Ecto neural progenitor cell (in vitro differentiated cells): ENCODE results near the gene SLC34A2.

ENCODE experiments used
- DNase-seq: peaks from one replicate; pipeline ENCODE4 v3.0.0-alpha.2; 2018; ENCODE audit warnings: low spot score

Gene SLC34A2

DNA sequence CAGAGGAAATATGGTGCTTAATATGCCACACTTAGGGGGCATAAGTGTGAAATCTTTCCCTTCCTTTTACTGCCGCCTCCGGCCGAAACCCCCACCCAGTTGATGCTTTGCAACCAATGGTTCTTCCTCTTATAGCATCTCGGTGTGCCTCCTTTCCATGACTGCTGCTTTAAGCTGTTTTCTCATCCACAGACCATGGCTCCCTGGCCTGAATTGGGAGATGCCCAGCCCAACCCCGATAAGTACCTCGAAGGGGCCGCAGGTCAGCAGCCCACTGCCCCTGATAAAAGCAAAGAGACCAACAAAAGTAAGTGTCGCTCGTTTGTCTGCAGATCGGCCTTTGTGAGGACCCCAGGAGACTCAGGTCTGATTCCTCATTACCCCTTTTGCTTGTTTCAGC lies 6.7 kb downstream of the SLC34A2 start:
- no peak for DNase-seq

DNA sequence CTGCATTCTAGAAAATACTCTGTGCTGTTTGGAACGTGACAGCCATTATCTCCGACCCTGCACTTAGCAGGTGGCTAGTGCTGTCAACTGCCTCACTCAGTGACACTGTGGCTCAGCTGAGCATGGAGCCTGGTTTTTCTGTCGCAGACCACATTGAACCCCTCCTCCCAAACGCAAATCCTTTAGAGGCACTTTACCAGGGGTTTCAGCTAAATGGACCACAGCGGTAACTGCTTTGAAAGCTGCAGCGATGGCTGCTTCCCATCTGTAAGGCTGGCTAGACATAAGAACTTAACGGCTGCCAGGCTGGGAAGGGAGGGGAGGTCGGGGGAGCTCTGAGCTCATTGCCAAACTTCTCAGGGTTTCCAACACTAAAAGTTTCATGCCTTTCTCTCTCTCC lies 8.1 kb downstream of the SLC34A2 start:
- DNase-seq: no peak

DNA sequence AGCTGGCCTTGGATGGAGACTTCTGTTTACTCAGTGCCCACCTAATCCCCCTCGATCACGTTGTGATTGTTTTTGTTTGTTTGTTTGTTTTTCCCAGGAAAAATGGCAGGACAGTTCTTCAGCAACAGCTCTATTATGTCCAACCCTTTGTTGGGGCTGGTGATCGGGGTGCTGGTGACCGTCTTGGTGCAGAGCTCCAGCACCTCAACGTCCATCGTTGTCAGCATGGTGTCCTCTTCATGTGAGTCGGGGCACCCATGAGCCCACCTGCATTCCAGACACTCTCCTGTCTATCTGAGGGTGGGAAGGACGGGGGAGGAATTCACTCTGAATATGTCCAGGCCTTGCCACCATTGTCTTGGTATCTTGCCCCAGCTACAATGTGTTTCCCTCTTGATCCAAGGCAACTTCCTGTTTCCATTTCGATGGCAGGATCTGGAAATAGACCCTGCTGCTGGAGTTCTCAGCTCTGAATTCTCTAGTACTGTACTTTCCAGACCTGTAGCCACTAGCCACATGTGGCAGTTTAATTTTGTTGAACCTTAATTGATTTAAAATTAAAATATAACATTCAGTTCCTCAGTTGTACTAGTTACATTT lies 10.5 kb downstream of the SLC34A2 start:
- no peak for DNase-seq

DNA sequence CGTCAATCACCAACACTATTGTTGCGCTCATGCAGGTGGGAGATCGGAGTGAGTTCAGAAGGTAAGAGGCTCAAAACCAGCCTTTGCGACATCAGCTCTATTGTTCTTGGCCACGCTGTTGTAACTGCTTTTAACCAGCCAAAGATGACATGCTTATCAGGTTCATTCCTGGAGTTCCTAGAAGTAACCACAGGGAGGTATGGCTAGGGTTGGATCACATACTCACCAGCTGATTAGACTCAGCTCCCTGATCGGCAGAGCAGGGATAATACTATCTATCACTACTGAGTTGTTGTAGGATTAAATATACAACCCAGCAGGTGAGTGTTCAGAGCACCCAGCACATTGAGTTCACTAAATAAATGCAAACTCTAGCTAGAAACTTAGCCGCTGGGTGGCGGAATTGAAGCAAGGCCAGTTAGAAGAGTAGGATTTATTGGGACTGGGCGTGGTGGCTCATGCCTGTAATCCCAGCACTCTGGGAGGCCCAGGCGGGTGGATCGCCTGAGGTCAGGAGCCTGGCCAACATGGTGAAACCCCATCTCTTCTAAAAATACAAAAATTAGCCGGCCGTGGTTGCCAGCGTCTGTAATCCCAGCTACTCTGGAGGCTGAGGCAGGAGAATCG lies 12.4 kb downstream of the SLC34A2 start:
- DNase-seq: no peak

DNA sequence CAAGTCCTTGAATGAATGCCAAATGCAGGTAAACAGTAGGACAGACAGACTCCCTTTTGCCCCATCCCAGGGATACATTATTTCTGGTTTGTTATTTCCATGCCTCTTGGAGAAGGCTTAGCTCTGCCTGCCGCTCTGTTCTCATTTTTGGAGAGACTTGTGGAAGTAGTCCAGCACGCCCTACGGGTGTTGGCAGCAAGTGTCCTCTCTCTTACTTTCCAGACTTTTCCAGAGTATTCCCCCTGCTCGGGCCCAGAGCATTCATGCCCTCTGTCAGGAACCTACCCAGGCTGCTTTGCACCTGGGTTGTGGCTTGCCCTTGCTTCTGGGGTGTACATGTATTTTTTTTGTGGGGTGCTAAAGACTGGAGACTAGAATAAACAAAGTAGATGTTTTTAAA lies 15.3 kb downstream of the SLC34A2 start:
- DNase-seq: no peak

DNA sequence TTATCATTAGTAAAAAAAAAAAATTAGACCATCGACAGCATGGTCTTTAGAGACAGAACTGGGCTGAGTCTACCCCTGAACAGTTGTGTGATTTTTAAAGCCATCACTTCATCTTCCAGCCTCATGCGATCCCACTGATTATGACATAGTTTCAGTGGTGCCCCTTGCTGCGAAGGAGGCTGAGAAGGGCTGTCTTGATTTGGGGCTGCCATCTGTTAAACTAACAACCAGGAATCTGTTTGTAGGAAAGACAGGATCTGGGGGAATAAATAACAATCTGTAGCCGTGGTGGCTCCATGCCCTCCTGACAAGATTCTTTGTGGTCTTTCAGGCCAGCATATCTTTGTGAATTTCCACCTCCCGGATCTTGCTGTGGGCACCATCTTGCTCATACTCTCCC lies 17.1 kb downstream of the SLC34A2 start:
- no peak for DNase-seq

DNA sequence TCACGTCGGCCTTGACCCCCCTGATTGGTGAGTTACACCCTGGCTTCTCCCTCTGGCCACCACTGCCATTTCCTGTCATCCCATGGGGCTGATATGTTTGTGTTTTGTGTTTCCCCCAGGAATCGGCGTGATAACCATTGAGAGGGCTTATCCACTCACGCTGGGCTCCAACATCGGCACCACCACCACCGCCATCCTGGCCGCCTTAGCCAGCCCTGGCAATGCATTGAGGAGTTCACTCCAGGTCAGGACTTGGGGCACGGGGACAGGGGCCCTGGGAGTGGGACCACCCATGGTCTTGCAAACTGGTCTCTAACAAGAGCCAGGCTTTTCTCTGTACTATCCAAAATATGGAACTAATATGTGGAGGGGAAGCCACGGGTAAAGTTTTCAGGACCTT lies 18.7 kb downstream of the SLC34A2 start:
- DNase-seq: no peak

DNA sequence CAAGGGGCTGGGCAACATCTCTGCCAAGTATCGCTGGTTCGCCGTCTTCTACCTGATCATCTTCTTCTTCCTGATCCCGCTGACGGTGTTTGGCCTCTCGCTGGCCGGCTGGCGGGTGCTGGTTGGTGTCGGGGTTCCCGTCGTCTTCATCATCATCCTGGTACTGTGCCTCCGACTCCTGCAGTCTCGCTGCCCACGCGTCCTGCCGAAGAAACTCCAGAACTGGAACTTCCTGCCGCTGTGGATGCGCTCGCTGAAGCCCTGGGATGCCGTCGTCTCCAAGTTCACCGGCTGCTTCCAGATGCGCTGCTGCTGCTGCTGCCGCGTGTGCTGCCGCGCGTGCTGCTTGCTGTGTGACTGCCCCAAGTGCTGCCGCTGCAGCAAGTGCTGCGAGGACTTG lies 20.6 kb downstream of the SLC34A2 start:
- DNase-seq: no peak

DNA sequence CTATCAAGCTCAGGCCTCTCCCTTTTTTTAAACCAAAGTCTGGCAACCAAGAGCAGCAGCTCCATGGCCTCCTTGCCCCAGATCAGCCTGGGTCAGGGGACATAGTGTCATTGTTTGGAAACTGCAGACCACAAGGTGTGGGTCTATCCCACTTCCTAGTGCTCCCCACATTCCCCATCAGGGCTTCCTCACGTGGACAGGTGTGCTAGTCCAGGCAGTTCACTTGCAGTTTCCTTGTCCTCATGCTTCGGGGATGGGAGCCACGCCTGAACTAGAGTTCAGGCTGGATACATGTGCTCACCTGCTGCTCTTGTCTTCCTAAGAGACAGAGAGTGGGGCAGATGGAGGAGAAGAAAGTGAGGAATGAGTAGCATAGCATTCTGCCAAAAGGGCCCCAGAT lies 21.5 kb downstream of the SLC34A2 start:
- no peak for DNase-seq

DNA sequence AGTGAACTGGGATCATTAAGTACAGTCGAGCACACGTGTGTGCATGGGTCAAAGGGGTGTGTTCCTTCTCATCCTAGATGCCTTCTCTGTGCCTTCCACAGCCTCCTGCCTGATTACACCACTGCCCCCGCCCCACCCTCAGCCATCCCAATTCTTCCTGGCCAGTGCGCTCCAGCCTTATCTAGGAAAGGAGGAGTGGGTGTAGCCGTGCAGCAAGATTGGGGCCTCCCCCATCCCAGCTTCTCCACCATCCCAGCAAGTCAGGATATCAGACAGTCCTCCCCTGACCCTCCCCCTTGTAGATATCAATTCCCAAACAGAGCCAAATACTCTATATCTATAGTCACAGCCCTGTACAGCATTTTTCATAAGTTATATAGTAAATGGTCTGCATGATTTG lies 22.3 kb downstream of the SLC34A2 start:
- no peak for DNase-seq

DNA sequence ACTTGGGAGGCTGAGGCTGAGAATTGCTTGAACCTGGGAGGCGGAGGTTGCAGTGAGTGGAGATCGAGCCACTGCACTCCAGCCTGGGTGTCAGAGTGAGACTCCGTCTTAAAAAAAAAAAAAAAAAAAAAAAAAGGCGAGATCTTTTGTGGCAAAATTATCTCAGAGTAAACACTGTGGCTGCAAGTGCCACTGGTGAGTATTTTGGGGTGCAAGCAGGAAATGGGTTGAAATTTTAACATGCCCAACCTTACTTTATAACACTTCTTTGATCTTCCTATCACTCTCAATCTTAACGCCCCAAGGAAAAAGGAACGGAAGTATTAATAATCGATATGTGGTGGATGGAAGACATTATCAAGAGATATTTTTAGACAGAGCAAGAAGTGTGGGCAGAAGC lies 32.1 kb downstream of the SLC34A2 start:
- no peak for DNase-seq

DNA sequence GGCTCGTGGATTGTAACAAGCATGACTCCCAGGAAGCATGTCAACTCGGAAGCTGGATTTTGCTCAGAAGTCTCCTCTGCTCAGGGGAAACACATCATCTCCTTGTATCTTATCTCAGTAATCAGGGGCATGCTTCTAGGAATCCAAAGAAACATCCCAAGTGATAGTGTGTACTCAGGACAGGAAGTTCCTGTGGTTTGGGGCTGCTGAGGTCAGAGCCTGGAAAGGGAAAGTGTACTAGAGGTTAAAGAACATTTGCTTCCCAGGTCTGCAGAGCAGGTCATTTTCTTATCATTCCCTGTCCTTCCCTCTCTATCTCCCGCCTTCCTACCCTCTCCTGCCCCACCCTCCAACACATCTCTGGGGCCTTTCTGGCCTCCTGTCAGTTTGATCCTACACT lies 38.8 kb downstream of the SLC34A2 start:
- no peak for DNase-seq

DNA sequence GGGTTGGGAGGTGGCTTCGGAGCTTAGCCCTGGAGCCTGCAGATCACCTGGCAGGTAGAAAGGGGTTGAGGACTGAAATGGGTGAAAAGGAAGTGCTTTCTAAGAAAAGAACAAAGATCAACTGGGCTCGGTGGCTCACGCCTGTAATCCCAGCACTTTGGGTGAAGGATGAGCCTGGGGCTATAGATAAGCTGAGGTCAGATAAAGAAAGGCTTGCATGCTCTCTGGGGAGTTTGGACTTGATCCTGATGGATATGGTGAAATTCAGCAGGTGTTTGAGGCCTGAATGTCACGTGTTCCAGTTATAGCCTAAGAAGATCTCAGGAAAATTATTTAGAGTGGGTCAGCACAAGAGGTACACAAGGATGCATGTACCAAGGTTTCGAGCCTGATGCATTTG lies 40.8 kb downstream of the SLC34A2 start:
- DNase-seq: no peak

DNA sequence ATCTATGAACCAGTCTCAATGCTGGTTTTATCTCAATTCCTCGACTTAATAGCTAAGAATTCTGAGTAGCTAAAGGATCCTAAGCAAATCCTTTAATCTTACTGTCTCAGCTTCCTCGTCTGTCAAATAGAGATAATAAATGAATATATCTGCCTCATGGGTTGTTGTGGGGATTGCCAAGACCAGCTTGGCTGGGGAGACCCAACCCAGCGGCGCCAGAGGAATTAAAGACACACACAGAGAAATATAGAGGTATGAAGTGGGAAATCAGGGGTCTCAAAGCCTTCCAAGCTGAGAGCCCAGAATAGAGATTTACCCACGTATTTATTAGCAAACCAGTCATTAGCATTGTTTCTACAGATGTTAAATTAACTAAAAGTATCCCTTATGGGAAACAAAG lies 41.9 kb downstream of the SLC34A2 start:
- no peak for DNase-seq

DNA sequence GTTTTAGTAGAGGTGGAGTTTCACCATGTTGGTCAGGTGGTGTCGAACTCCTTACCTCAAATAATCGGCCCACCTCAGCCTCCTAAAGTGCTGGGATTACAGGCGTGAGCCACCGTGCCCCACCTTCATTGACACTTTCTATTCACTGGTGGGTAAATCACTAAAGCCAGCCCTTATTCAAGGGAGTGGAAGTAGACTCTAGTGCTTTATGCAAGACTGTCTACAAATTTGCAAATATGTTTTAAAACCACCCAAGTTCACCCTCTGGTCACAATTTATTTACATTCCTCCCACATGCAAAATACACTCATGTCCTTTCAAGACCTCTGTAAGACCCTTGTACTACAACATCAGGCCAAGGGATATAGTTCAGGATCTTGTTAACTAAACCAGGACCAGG lies 45.0 kb downstream of the SLC34A2 start:
- DNase-seq: no peak

DNA sequence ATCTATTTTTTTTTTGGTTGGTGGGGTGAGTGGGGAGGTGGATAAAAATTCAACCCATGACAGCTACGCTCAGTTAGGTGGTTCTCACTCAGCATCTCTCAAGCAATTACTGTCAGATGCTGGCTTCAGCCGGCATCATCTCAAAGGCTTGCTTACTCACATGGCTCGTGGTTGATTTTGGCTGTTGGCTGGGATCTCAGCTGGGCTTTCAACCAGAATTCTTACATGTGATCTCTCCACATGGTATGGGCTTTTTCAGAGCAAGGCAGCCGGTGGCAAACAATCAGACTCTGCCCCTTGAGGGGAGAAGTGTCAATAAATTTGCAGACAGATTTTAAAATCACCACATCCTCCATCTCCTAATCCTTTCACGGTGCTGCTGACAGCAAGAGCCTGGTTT lies 47.2 kb downstream of the SLC34A2 start:
- DNase-seq: no peak

DNA sequence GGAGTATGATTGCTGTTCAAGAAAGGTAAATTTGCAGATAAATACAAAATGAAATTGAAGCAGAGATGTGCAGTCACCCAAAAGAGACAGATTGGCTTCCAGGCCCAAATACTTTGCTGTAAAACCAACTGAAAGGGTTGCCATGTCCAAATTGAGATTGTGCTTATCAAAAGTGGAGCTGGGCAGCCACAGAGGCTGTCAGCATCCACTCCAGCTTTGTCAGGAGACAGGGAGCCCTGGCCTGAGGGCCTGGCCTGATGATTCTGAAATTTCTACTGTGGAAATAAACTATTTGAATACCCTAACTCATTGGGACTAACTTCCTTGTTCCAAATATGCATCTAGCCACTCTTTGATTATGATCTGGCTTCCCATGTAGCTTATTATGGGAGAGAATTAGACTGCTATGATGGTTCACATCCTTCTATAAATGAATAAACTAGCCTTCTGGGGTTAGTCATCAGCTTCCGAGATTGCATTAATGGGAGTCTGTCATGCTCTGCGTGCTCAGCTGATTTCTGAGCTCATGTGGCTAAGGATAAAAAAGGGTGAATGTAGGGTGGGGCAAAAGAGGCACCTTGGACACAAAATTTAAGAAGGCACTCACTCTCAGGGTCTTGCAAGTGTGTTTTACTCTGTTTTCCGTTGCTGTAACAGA lies 48.2 kb downstream of the SLC34A2 start:
- no peak for DNase-seq

DNA sequence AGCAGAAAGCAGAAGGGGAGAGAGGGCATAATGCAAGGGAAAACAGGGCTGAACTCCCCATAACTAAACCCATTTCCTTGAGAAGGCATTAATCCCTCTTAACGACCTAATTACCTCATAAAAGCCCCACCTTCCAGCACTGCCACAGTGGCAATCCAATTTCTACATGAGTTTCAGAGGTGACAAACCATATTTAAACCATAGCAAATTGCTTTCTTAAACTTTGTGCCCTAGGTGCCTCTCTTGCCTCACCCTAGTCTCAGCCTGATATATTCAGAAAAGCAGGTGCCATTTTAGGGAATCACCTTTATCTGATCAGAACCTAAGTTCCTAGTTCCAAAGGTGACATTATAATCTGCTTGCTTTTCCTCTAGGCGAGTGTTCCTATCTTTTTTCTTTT lies 48.9 kb downstream of the SLC34A2 start:
- no peak for DNase-seq

DNA sequence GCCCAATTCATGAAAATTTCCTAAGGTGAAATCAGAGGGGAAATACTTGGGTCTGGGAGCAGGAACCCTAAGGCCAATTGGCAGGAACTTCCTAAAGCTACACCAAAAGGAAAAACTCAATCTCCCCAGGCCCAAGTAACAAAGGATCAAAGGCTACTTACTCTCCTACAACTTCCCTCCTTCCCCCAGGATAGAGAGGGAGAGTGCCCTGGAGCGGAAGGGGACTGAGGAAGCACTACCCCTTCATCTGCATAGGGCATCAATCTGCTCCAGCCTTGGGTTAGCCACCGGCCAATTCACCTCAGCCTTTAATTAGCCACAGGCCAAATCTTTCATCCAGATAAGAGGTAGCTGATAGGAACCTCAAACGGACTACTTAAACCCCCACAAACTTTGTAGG lies 55.0 kb downstream of the SLC34A2 start:
- no peak for DNase-seq

DNA sequence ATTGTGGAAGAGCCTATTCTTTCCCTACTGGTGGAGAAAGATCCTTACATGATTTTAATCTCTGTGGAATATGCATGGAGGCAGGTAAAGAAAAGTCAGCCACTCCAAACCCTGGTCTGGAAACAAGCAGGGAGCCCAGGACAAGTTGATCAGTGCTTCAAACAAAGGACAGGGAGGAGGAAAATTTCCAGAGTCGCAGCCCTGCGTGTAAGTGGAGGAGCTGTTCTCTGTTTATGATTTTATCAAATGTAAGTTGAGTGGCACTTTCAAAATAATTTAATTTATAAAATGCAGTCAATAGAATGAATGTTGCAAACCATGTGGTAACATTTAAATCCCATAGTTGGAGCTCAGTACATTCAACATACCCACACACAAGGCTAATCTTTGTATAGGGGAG lies 57.0 kb downstream of the SLC34A2 start:
- DNase-seq: no peak

DNA sequence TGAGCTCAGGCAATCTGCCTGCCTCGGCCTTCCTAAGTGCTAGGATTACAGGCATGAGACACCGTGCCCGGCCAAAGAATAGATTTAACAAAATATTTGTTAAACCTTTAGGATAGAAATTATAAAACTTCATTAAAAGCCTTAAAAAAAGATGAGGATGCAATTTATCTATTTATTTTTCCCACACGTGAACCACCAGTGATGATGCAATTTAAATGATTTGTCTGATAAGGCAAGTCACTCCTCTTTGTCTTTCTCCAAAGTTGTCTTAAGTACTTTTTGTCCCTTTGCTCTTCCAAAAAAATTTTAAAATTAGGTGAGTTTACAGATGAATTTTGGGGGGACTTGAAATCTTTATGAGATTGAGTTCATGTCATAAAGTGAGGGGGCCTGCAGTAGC lies 58.2 kb downstream of the SLC34A2 start:
- no peak for DNase-seq

DNA sequence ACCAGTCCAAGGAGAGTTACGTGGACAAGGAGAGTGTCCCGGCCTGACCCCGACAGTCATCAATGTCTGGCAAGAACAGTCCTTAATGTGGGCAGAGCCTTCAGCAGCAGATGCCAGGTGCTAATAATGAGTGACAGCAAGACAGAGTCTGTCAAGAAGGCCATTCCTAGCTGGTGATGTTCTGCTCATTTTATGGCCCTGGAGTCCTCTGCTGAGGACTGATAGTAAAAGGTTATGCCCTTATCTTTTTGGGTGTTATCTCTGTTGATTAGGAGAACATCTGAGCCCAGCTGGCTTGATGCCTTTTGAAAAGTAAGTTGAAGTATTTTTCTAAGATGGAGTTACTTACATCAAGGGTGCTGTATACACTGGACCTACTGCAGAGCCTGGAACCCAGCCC lies 67.3 kb downstream of the SLC34A2 start:
- DNase-seq: no peak

DNA sequence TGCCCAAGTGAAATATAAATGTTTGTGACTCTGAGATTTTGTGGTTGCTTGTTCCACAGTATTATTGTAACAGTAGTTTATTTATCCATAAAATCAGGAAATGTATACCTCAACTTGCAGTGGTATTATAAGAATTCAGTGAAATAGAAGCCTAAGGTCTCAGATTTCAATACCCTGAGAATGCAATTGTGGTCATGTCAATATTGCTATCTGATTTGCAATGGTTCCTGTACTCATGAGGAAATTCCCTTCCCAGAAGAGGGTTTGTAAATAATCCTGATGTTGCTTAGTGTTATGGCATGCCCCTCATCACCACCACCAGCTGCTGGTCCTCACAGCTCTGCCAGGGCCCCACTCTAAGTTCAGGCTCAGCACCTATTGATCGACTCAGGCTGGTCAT lies 67.8 kb downstream of the SLC34A2 start:
- DNase-seq: no peak

DNA sequence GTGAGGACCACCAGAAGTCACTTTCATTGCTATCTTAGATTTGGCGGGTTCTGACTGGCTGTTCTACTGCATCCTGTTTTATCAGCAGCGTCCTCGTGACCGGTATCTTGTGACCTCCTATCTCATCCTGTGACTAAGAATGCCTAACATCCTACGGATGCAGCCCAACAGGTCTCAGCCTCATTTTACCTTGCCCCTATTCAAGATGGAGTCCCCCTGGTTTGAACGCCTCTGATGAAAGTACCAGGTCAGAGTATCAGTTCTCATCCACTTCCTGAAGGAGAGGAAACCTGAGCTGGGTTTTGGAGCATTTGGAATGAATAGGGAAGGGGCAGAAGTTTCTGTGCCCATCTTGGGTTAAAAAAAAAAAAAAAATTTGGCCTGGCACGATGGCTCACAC lies 70.2 kb downstream of the SLC34A2 start:
- DNase-seq: no peak
